NCI-H1930 (cell line): ENCODE data around the gene ASB7.

Experiments used
- DNase-seq, 2 experiments: peaks; one replicate each; lab custom pipeline; 2025; lab: John Stamatoyannopoulos, UW

The ASB7 gene

DNA sequence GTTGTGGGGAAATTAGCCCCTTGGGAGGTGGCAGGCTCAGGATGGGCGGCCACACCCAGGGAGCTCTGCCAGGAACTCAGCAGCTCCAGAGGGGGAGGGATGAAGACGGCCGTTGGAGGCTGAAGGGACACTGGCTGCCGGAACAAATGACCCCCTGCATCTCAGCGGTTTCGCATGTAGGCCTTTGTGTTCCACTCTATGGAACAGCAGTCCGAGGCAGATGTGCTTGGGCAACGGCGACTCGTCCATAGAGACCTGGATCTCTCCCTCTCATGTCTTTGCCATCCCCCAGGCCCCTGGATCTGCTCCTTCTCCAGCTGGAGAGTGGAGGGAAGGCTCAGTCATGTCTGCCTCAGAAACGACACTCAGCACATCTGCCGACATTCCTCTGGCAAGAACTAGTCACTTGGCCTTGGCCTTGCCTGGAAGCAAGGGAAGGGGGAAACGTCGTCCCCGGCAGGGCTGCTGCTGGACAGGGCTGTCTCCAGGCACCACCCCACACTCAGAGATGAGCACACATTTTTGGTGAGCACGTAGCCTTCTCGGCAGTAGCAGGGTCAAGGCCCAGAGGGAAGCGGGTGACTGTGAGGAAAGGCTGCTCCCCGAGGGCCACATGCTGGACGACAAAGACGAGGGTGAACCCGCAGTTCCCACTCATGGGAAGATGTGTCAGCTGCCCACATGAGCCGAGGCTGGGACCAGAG, 83.8 kb downstream of the ASB7 start:
- no peak for DNase-seq

DNA sequence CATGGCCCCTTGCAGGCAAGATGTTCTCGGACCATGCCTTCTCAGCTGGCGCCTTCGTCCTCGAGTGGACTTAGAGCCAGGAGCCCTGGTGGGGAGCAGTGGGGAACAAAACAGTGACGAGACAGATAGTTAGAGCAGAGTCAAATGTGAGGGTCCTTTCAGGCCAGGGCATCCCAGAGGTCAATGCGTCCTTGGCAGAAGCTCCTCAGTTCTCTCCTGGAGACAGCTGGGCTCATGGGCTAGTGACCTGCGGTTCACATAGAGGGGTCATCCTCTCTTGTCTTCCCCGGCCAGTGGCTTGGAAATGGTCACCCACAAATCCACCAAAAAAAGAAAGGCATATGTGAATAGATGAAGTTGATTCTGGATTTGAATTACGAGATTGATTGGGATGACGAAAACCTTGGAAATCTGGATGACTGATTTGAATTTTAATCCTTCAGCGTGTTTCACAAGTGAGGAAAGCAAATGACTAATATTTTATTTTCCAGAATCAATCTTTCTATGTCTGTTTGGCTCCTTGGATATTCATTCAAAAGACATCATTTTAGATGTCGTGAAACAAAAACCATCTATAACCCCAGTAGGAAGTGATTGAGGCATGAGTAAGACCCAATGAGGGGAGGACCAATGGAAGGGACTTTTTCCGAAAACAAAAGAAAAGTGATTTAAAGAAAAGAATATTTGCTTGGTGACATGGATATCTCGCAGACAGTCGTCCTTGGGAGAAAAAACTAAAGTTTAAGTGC, 84.5 kb downstream of the ASB7 start:
- DNase-seq = no peak

DNA sequence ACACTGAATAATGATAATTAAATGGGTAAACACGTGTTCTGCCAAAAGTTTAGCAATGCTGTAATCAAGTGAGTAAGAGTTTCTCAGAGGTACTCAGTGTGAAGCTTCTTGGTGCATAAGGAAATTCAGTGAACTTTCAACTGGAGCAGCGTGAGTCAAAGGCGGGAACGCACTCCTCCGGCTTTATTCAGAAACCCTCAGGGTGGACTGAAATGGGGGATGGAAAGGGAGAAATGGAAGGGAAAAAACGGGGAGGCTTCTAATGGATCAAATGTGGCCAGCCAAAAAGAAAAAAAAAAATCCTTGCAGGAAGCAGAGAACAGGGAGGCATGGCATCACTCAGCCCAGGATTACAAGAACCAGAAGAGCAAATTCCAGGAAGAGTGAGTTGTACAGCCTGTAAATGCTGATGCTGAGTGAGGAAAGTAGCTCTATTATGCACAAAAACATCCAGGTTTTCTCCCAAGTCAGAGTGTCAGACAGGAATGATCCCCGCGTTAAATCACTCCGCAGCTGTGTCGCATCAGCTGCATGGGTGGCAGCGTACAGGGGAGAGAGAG, 85.3 kb downstream of the ASB7 start:
- no peak for DNase-seq

DNA sequence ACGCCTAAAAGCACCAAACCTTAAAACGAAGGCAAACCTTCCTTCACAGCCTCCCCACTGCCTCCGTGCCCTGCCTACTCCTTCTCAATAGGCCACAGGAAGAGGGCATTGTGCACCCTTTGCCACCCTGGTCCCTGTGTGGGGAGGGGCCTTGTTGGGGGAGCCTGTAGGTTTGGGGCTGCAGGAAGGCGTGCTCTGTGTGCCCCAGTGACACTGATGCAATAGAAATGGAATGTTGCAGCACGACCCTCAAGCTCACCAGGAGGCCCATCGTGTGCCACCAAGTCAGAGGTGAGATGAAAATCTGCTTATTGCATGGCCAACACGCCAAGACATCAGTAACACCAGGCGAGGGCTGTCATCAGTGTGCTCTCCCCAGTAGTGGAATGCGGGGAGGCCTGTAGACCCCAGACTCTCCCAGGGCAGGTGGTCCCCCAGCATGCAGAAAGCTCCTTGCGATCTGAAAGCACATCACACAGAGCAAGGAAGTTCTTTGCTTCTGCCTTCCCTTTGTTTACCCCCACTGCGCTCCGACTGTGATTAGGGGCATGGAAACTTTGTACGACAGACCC, 86.2 kb downstream of the ASB7 start:
- DNase-seq = no peak

DNA sequence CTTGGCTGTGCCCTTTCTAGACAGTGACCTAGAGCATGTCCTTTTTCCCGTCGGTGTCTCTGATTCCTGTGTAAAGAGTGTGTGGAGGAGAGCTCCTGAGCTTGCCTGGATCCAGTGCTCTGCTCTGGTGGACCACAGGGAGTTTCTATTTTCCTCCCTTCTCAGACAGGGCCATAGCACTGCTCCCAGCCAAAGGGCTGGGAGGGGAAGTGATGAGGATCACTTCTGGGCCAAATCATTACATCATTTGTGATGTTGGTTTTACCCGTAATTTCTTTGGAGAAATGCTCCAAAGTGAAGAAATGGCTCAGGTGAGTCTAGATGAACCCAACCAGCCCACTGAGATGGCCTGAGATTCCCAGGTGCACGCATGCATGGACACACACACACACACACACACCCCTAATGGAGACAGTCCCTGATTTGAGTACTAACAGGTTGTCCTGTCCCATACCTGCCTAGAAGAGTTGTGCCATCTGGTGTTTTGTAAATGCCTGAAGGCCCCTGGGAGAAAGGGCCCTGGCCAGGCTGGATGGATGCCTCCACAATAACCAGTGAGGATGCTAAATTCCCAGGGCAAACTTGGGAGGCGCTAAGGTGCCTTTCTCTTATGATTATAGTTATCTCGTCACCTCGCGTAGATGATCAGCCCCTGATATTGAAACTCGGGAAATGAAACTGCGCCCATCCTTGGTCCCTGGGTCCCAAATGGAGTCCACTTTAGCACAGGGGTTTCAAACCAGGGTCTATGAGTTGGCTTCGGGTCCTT, 86.9 kb downstream of the ASB7 start:
- no peak for DNase-seq

DNA sequence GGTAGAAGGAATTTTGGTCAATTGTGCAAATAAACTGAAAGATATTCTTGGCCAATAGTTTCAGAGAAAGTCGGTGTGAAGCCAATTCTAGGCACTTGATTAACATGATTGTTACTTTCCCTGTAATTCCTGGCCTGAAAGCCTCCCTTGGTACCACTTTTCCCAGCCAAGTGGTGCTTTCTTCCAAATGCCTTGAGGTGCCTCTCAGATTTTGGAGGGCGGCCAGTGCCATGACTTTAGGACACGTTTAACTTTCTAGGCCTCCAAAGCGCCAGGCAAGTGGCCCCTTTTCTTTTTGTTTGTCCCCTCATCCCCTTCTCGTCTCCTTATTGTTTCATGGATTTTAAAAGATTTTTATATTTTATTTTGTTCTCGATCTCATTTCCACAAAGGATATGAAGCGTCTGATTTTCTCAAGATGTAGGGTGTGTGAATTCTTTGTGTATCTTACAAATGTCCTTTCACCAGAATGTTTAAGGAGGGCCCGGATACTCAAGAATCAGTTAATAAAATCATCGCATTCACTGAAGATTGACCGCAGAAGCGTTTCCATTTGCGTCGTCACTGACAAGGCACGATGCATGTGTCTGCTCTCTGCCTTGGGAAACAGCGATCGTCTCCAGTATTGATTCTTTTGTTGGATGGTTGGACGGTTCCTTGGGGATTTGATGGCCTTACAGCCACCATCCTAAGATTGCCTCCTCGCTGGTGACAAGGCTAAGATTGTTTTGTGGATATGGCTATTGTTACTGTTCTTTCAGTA, 87.8 kb downstream of the ASB7 start:
- no peak for DNase-seq

DNA sequence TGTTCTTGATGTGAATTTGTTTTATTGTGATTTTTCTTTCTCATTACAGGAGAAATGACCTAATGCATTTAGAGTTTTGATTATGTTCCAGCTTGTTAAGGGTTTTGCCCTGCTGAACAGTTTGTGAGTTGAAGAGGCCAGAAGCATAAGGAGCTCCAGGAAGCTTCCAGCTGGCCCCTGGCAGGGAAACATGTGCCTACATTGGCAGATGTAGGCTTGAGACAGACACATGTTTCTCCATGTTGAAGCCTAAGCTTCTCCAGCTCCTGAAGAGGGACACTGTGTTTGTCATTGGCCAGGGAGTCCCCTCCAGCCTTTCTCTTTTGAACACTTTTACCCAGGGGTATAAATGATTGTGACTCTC, 88.4 kb downstream of the ASB7 start:
- no peak for DNase-seq

DNA sequence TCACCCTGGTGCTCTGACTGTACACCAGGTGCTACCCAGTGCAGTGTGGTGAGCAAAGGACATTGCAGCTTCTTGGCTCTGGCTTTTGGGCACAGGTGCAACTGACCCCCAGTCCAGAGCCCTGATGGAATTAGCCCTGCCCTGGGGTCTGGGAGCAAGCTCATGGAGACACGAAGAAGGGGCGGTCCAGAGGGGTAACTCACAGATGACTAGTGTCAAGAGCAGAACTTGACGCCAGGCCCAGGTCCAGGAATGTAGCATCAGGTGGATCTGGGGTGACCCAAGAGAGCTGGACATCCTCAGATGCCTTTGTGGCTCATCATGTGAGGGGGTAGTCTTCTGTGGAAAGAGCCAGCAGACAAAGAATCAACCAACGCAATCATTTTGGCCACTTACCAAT, 88.9 kb downstream of the ASB7 start:
- no peak for DNase-seq

DNA sequence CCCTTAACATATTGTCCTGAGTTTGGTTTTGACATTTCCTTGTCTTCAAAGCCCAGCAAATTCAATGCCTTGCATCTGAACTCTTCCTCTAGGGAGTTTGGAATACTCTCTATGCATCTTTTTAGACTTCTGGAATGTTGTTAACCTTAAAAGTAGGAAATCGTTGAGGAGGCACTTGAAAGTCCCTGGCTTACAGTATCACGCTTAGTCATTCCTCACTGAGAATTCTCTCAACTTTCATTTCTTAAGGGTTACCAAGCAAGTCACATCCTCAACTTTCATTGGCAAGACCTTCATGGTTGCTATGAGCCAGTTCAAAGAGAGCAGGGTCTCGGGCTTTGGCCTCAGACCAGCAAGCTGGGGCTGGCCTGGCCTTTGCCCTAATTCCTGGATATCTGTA, 89.9 kb downstream of the ASB7 start:
- DNase-seq = no peak

DNA sequence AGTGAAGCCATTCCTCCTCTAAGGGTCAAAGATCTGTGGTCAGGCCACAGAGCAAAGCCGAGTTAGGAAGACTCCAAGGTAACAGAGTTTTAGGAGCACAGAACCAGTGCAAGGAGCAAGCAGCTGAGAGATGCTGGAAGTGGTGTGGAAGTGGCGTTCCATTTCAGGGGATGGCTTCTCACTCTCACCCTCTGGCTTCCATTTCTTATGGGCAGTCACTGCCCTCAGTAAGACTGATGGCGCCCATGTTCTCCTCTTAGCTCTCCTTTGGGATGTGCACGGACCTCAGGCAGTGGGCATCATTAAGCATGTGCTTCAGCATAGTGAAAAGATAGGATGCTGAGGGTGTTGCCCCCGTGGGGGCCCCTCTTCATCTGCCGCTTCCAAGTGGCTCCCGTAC, 90.3 kb downstream of the ASB7 start:
- DNase-seq = no peak

DNA sequence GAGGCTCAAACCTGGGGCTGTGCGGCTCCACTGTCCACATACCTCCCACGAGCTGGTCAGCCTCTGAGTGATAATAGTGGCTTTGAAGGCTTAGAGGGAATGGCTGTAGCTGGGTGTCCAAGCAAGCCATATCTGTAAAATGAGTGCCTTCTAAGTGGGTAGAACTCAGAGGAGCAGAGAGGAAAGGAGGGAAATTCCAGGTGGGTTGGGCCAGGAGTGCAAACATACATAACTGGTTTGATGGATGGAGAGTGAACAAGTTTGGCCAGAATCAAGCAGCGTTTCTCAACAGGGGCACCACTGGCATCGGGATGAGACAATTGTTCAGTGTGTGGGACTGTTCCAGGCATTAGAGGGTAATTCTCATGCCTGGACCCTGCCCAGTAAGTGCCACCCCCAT, 91.1 kb downstream of the ASB7 start:
- DNase-seq = no peak

DNA sequence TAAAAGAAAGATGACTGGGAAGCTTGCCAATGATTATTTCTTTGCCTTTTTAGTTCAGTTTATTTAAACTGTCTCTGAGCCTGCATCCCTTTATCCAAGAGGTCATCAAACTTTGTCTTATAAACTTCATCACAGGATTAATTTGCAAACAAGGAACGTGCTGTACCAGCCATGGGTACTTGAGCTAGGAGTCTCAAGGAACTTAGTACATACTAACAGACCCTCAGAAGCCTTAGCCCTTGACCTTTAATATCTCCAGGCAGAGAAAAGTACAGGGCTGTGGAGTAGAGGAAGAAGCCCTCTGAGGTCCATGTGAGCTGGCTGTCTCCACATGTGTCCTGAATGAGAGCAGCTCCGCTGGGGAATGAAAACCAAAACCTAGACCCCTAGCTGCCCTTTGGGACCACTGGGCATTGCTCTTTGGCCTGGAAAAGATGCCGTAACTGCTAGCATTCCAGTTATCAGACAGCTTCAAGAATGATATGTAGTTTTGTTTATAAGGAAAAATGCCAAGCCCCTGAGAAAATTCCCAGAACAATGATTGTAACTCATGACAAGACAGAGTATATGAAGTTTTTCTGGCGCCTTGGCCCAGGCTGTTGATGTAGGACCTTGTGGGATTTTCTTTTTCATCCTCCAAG, 92.1 kb downstream of the ASB7 start:
- DNase-seq = no peak

DNA sequence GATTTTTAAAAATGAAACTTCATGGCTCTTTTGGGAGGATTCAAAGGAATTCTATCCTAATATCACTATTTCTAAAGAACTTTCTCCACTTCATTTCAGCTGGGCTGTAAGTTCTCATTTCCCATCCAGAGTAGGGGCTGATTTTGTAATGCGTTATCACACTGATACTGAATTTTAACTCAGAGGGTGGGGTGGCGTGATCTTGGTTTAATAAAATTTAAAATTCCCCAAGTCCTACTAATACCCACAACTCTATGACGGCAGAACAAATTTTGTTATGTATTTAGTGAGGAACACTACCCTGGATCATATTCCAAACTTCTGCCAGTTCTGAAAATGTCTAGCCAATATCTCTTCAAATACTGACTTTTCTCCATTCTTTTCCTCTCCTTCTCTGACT, 92.7 kb downstream of the ASB7 start:
- DNase-seq = no peak

DNA sequence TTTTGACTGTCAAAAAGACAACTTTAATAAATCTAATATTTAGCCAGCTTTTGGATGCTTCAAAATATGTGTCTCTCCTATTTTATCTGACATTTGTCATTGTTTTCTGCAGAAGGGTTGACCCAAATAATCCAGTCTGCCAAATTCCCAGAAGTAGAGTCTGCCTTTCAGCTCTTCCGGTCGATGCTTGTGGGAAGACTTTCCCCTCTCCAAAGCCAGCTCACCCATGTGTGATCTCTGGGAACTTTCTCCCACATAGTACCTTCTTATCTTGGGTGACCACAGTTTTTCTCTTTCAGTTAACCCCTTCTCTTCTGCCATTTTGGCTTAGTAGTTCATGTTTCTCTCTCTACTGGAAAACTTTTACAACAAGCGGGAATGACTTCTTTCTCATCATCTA, 94.1 kb downstream of the ASB7 start:
- no peak for DNase-seq
